ENCODE results near the gene OR51S1.
"Not testable (repeated sequence)": the region's sequence is repeated elsewhere in the genome, so short reads cannot be mapped to it uniquely, and the experiment has no call there.

Gene OR51S1, protein sequence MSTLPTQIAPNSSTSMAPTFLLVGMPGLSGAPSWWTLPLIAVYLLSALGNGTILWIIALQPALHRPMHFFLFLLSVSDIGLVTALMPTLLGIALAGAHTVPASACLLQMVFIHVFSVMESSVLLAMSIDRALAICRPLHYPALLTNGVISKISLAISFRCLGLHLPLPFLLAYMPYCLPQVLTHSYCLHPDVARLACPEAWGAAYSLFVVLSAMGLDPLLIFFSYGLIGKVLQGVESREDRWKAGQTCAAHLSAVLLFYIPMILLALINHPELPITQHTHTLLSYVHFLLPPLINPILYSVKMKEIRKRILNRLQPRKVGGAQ

DNA sequence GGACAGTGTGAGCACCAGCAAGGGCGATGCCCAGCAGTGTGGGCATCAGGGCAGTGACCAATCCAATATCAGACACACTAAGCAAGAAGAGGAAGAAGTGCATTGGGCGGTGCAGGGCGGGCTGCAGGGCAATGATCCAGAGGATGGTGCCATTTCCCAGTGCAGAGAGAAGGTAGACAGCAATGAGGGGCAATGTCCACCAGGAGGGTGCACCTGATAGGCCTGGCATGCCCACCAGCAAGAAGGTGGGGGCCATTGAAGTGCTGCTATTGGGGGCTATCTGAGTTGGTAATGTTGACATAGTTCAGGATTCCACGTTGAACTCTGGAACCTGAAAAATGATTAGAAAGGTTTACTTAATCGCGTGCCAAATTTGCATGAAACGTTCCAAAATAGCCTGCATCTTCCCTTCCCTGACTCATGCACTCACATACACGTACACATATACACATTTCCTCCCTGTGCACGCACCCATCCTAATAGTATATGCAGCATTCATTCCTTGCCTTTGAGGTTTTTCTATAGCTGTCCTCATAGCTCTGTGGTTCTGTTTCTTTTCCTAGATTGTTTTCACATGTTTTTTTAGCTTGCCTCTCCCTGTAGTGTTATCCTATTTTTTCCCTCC is at the start of gene OR51S1:
Gene OR51S1 (minus strand): TSS at position 301 of the 625 bp plus-strand sequence. CDS start 0 bp downstream, at position 301.
- in situ Hi-C loops (cut with MboI; ENCODE audit: low sequenced_read_pairs) = no loop called here

DNA sequence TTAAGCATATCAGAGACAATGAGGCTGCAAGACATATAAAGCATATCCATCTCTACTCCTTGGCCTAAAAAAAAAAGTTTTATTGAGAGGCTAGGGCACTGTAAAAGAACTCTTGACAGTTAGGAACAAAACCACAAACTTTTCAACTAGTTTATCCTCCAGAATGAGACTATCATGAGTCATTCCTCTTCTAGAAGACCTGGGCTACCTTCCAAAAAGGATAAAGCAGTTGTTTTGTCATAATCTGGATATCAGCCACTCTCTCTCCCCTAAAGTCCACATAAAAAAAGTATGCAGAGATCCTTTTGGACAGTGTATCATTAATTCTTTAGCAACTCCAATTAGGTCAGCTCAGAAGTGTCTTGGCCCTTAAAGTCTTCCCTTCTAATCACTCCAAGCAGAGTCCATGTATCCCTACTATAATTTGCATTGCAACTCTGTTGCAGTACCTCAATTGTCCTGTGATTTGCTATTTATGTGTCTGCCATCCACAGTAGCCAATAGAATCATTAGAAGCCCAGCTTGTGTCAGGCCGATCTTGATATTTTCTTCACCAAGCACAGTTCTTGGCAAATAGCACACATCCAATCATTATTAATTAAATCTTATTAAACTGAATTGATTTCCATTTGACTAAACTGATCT is 43.1 kb upstream of the OR51S1 start:
- in situ Hi-C loops (cut with MboI; ENCODE audit: low sequenced_read_pairs) = no loop called here

DNA sequence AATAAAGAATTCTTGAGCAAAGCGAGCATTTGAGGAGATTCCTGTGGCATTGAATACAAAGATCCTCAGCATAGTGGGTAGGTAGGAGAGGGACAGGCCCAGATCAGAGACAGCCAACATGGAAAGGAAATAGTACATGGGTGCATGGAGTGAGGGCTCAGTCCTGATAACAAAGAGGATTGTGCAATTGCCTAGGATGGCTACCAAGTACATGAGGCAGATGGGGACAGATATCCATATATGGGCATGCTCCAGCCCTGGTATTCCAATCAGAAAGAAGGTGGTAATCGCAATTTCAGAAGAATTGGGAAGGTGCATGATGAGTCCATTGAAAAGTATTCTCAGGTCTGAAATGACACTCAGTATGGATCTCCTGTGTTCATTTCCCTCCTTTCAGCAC is 41.3 kb upstream of the OR51S1 start:
- in situ Hi-C loops (cut with MboI; ENCODE audit: low sequenced_read_pairs) = no loop called here

DNA sequence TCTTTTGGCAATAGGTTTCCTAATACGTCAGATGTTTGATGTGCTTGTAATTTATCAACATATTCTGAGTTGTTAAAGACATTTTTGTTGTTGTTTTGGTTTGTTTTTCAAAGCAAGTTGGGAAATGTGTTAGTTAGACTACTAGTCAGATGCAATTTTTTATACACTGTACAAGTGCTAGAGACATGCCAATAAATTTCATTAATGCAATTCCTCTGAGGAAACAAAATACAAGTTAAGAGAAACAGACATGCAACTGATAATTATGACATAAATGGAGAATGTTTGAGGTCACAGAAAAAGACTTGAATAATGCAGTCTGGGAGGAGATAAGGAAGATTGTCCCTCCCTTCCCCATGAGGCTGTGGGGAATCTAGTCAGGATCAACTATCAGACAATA is 38.6 kb upstream of the OR51S1 start:
- in situ Hi-C loops (cut with MboI; ENCODE audit: low sequenced_read_pairs) = no loop called here

DNA sequence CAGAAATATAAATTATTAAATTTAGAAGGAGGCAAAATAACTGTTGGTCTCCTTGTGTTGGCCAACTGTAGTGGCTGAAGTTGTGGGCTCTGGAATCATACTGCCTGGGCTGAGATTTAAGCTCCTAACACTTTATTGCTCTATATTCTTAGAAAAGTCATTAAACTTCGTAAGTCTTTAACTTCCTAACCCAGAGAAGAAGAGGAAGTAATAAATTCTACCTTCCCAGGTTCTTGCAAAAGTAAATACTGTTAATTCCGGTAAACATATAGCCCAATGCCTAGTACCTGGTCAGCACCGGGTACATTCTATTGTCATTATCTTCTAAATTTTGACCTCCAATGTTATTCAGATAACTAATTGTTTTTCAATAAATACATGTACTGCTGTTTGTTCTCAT is 37.2 kb upstream of the OR51S1 start:
- in situ Hi-C loops (cut with MboI; ENCODE audit: low sequenced_read_pairs) = no loop called here

DNA sequence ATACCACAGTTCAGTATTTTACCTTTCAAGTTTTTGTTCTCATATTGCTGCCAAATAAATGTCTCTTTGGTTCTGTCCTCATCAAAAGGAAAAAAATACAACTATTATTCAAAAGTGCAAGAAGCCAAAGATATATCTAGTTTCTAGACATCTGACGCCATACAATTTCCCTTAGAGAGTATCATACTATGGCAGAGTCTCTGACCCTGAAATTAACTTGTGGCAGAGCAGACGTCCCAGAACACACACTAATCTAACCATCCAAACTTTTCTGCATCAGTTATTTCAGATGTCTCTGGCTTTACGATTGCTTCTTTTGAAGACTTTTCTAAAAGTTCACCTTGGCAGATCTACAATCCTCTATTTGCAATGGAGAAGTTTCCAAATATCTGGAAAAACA is 35.4 kb upstream of the OR51S1 start:
- in situ Hi-C loops (cut with MboI; ENCODE audit: low sequenced_read_pairs) = no loop called here

DNA sequence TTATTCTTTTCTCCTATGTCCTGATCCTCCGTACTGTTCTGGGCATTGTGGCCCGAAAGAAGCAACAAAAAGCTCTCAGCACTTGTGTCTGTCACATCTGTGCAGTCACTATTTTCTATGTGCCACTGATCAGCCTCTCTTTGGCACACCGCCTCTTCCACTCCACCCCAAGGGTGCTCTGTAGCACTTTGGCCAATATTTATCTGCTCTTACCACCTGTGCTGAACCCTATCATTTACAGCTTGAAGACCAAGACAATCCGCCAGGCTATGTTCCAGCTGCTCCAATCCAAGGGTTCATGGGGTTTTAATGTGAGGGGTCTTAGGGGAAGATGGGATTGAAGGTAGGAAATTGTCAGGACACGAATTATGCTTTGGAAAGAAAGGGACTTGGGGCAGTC is 33.5 kb upstream of the OR51S1 start:
- in situ Hi-C loops (cut with MboI; ENCODE audit: low sequenced_read_pairs) = no loop called here

DNA sequence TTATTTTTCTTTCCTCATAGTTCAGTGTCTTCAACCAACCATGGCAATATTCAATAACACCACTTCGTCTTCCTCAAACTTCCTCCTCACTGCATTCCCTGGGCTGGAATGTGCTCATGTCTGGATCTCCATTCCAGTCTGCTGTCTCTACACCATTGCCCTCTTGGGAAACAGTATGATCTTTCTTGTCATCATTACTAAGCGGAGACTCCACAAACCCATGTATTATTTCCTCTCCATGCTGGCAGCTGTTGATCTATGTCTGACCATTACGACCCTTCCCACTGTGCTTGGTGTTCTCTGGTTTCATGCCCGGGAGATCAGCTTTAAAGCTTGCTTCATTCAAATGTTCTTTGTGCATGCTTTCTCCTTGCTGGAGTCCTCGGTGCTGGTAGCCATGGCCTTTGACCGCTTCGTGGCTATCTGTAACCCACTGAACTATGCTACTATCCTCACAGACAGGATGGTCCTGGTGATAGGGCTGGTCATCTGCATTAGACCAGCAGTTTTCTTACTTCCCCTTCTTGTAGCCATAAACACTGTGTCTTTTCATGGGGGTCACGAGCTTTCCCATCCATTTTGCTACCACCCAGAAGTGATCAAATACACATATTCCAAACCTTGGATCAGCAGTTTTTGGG is 33.0 kb upstream of the OR51S1 start, which contains the start of gene OR51T1:
Gene OR51T1 (plus strand): TSS at position 41 of the 641 bp plus-strand sequence. CDS start 0 bp downstream, at position 41.
- in situ Hi-C loops (cut with MboI; ENCODE audit: low sequenced_read_pairs) = no loop called here

DNA sequence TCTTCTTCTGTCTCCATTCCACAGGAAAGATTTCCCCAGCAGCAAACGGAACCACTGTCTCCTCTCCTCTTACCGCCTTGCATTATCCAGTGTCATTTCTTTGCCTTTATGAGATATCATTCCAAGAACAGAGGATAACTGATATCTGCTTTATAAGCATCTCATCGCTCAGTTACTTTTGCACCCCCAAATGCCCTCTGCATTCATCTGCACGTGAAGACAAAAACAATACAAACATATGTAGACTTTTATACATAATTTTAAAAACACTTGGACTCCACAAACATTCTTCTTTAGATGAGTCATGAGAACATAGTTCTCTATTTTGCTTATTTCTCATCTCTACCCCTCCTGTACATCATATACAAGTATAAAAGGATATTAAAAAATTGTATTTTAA is 32.2 kb upstream of the OR51S1 start:
- in situ Hi-C loops (cut with MboI; ENCODE audit: low sequenced_read_pairs) = no loop called here

DNA sequence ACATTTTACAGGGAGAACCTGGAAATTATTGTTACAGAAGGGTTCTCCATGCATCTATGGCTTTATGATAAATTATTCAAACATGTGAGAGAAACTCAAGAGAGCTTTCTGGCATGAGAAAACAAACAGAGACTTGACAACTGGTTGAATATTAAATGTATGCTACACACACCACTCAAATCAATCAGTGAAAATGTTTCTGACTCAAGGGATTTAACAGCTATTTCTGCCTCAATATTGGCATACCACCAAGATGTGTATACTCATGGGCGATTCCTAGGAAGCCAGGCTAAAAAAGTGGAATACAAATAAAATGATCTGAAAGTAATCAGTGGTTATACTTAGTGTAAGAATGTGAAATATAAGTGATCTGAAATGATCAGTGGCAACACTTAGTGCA is 16.8 kb upstream of the OR51S1 start:
- in situ Hi-C loops (cut with MboI; ENCODE audit: low sequenced_read_pairs) = no loop called here

DNA sequence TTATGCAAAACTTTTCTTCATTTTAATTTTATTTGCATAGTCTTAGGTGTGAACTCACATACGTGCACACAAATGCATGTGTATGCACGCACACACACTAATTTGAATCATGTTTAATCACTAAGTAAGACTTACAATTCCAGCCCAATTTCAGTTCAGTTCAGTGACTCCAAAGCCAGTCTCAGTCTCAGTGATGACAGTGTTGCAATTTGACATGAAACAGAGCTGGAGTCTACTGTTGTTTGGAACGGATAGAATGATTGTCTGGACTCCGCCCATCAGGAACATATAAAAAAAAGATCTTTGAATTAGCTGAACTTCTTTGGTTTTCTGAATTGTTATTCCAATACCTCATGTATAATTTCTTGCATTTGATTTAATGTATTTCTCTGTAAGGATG is 14.9 kb upstream of the OR51S1 start:
- in situ Hi-C loops (cut with MboI; ENCODE audit: low sequenced_read_pairs) = no loop called here

DNA sequence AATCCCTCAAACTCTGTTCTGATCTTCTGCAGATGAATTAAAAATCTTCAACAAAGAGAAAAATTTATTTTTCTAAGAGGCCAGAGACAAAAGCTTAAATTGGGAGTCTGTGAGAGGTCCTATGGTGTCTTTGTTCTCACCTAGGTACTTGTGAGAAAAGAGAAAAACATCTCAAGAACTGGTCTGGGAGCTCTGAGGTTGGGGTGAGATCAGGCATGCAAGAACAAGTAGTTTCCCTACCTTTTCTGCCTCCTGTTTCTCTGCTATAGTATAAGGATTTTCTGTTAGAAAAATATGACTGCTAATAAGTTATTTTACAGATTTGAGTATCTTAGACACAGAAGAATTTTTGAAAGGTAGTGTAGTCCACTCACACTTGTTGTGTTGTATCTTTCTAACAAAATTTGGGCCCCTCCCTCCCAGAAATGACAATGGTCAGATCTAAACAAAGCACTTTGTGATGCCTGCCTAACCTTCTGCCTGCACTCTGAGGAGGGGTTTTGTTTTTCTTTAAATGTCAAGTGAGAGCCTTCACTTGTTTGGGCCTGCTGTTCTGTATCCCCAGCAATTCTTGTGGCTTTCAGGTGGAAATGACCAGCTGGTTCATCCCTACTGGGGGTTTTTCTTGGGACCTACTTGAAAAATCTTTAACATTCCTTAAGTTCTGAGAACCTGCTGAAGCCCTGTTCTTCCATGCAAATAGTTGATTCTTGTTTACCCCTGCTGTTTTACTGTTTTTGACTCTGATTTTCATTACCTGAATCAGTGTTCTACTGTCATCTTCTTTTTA is 13.6 kb upstream of the OR51S1 start:
- in situ Hi-C loops (cut with MboI; ENCODE audit: low sequenced_read_pairs) = no loop called here

DNA sequence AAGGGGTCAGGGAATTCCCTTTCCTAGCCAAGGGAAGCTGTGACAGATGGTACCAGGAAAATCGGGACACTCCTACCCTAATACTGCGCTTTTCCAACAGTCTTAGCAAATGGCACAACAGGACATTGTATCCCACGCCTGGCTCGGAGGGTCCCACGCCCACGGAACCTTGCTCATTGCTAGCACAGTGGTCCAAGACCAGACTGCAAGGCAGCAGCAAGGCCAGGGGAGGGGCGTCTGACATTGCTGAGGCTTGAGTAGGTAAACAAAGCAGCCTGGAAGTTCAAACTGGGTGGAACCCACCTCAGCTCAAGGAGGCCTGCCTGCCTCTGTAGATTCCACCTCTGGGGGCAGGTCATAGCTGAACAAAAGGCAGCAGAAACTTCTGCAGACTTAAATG is 5.3 kb upstream of the OR51S1 start:
- in situ Hi-C loops (cut with MboI; ENCODE audit: low sequenced_read_pairs) = not testable (repeated sequence)

DNA sequence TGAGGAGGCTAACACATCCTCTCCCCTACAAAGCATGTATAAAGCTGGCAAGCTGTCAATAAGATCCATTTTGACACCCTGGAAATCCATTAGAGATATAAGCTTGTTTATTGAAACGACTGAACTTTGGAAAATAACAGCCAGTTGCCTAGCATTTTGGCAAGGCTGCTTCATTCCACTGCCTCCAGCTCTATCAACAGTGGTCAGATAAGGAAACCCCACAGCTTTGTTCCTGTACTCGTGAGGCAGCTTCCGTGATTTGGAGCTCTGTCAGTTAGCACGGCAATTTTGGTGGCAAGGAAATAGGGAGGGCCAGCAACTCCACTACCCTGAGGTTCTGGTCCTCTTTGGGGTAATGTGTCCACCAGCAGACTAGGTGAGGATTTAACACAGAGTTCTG is 2.0 kb upstream of the OR51S1 start:
- in situ Hi-C loops (cut with MboI; ENCODE audit: low sequenced_read_pairs) = no loop called here

DNA sequence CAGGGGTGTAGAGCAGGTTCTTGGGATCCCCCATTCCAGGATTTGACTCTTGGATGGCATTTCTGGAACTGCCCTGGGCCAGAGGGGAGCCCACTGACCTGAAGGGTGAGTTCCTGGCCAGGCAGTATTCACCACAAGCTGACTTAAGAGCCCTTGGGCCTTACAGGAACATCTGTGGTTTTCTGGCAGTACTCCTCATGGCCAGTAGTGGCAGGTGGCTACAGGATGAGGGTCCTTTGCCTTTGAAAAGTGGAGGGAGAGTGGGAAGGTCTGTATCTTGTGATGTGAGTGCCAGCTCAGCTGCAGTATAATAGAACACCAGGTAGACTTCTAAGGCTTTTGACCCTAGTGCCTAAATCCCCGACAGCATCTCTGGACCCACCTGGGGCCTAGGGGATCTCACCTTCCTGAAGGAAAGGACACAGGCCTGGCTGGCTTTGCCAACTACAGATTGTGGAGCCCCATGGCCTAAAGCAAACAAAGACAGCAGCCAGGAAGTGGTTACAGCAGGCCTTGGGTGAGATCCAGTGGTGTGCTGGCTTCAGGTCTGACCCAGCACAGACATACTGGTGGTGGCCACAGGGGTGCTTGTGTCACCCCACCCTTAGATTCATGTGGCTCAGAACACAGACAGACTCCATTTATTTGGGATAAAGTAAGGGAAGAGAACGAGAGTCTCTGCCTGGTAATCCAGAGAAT is 9.0 kb downstream of the OR51S1 start:
- in situ Hi-C loops (cut with MboI; ENCODE audit: low sequenced_read_pairs) = no loop called here

DNA sequence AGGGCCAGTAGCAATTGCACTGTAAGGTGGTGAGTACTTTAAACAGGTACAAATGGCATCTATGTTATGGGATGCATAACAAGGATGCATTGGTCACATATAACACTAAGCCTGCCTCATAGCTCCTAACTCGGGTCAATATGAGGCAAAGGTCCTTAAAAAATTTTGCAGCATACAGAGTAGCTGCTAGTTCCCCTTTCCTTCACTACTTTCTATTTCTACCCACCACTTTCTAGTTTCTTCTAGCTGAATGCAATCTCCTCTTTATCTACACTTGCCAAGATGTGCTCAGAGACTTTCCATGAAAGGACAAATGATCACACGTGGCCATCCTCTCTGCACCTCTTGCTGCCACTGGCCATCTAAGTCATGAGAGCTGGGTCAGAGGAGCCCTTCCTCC is 18.1 kb downstream of the OR51S1 start:
- in situ Hi-C loops (cut with MboI; ENCODE audit: low sequenced_read_pairs) = no loop called here

DNA sequence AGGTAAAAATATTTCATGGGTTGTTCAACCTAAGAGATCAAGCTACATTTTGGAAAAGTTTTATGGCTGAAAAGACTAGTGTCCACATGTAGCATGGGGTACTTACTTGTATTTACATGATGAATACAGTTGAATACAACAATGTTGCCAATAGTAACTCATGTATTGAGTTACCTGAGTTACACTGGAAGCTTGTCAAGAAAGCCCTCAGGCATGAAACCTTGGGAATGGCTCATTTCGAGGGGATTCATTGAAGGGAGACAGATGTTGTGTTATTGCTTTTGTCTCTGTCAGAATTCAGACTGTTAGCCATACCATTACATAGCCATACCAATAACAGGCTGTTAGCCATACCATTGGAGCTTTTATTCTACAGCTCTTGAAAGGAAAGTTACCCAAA is 18.7 kb downstream of the OR51S1 start:
- in situ Hi-C loops (cut with MboI; ENCODE audit: low sequenced_read_pairs) = no loop called here

DNA sequence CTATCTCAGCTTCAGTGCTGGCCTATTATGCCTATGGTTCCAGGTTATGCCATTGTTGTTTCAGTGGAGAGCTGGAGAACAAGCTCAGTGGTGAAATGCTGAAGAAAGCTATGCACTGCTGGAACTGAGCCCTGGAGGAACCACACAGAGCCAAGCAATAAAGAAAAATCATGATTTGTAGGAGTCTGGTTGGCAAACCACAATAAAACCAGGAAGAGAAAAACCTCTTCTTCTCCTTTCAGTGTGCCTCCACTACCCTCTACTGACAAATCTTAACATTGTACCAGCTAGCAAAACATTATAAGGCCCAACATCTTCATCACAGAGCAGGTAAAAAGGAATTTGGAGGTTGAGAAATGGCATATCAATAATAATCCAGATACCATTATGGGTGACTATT is 22.6 kb downstream of the OR51S1 start:
- in situ Hi-C loops (cut with MboI; ENCODE audit: low sequenced_read_pairs) = no loop called here

DNA sequence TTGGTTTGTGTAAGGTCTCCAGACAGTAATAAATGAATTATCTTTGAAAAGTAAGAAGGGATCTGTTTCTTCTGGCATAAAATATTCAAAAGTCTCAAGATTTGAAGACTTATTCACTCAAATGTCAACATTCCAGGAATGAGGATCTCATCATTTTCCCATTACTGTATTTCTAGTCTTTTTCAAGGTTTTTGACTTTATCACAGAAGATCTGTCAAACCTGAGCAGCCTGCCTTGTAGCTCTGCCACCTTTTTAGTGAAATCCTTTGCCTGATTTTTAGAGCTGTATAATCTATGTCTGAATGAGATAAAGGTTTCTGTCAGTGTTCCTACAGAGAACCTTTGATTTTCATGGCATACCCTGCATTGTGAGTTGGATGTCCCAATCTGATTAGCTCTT is 23.9 kb downstream of the OR51S1 start:
- in situ Hi-C loops (cut with MboI; ENCODE audit: low sequenced_read_pairs) = no loop called here

DNA sequence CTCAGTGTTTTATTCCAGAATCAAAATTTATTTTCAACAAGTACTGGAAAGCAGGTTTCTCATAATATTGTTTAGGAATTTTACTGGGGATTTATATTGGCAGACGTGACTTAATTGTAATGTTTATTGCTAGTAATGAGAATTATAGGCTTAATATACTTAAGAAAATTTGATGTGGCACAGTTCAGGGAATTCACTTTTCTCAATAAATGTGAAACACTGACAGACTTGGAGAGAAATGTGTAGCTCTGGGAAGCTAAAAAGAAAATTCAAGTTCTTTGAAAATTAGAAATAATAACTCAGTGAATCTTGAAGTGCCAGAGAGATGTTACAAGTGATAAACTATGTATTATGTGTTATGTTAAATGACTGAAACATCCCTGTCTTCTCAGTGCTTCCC is 28.0 kb downstream of the OR51S1 start, which contains the start of gene OR51F2:
Gene OR51F2 (plus strand): TSS at position 301 of the 400 bp plus-strand sequence. CDS start 101 bp downstream, outside the sequence.
- in situ Hi-C loops (cut with MboI; ENCODE audit: low sequenced_read_pairs) = no loop called here
